HG03159 (cell line): ENCODE measurements around the gene TLCD2.
"Not testable (repeated sequence)": the region's sequence is repeated elsewhere in the genome, so short reads cannot be mapped to it uniquely, and the experiment has no call there.

Source experiments
- ATAC-seq: cut with Tn5 transposase; IDR thresholded peaks from one replicate; pipeline ENCODE4 v1.9.1; 2021; ENCODE audit warnings: mild to moderate bottlenecking, moderate library complexity; ENCODE audit not compliant: unreplicated experiment

The TLCD2 gene

DNA sequence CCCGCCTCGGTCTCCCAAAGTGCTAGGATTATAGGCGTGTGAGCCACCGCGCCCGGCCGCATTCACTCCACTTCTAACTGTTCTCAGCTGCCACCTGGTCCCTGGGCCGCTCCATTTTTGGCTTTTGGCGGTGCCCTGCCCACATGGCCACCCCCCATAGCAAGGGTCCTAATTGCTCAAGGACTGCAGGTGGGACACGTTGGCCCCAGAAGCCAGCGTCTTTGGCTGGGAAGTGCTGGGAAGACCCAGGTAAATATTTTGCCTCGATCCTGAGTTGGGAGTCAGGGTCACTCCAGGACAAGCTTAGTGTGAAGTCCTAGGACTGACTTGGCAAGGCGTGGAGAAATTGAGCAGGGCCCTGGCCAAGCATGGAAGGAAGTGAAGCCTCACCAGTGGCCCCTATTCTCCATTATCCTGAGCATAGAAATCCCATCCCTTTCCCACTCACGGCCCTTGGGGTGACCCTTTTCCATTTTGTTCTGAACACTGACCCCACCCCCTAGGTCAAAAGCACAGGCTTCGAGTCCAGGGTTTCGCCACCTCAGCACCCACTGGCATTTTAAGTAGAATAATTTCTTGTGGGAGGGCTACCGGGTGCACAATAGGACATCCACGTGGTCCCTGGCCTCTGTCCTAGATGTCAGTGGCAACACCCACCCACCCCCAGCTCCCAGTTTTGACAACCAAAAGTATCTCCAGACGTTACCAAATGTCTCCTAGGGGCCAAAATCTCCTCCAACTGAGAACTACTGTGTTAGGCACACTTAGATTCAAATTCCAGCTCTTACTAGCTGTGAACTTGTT, 8.4 kb upstream of the TLCD2 start:
- no peak for ATAC-seq

DNA sequence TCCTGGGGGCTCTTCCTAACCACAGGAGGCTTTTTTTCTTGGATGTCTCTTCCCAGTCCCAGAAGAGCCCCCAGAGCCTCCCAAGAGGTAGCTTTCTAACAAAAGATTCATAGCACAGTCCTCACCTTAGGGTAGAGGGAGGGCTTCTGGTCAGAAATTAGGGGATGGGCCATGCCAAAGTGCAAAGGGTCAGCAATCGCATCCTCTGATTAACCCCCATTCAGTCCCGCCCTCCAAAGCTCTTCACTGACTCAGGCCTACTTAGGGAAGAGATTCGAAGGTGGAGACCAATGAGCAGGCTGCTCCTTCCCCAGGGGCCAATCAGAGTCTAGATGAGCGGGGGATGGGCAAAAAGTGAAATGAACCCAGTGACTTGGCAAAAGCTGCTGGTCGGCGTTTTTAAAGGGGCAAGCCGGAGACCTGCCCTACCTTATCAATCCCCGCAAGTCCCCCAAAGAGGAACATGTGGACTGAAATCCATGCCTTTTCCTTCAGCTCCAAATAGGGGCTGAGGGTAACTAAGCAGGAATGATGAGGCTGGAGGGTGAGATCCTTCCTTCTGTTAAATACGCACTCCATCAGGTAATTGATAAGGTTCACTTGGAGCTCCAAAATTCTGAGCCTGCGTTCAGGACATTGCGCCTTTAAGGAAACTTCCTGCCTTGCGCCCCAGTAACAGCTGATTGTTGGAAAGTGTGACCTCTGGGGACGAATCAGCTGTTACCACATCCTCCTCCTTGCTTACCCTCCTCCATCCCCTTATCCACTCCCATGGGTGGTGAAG, 6.9 kb upstream of the TLCD2 start:
- peak; percentile 49 for ATAC-seq

DNA sequence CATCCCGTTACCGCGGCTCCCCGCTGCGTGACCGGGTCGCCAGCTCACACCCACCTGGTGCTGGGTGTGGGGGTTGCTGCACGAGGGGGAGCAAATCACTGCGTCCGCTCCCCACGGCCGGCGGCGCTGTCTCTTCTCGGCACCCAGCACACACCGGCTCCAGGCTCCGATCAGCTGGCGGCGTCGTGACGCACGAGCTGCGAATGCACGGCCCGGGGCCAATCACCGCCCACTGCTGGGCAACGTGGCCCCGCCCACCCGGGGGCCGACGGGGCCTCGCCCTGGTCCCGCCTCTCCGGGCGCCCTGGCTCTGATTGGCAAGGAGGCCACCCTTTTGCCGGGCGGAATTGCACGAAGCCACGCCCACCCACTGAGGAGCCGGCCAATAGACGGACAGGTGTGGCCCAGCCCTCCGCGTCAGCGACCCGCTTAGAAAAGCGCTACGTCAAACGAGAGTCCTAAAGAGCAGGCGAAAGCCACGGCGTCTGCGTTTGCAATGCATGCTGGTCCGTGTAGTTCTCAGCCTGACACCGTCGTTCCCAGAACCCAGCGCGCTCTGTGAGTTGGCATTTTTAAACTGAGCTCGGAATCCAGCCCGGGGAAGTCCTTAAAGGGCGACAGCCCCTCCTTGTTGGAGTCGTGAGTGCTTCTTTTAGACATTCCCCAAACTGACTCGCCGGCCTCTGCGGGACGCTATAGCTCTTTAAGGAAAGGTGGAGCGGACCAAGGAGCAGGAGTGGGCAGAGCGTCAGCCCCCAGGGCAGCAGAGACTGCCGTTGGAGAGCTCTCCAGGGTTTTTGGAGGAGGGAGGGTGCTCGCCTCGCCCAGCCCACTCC, 6.1 kb upstream of the TLCD2 start:
- peak; percentile 70 for ATAC-seq

DNA sequence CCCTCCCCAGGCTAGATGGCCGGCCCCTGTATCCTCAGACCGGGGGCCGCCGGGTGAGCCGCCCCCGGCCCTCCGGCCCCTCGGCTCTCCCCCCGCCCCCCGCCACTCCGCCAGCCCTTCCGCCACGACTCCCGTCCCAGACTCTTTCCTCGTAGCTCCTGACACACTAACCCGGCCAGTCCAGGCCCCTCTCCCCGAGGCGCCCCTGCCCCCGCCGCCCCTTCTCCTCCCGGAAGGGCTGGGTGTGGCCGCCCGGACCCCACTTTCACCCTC, 5.6 kb upstream of the TLCD2 start:
- no peak for ATAC-seq

DNA sequence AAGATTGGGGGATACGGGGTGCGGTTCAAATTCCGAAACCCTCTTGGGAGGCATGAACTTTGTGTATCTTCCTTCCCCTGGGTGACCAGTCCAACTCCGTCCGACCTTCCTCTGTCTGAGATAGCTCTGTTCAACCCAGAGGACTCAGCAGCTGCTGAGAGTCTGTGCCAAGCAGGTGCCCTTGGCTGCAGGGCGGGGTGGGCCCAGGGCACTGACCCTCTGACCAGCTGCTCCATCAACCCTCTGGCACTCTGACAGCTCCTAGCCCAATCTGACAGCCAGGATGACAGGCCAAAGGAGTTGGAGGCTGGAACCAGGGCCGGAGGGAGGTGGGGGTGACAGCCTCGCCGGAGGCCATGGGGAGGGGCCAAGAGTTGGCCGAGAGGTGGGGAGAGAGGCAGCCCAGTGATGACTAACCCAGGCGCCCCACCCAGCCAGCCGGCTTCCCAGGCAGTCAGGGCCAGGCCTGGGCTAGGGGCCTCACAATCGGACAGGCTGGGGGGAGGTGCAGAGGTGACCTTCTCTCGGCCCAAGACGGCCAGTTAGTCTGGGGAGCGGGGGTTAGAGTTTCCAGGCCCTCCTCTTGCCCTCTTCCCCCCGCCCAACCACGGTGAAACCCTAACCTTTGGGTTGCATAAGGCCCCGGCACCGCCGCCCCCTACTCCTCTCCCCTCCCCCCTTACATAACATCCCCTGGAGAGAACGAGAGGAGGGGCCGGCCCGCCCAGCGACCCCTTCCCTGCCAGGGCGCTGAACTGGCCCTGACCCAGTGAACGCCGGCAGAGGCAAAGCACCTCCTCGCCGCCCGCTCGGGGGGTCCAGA, 5.0 kb upstream of the TLCD2 start:
- no peak for ATAC-seq

DNA sequence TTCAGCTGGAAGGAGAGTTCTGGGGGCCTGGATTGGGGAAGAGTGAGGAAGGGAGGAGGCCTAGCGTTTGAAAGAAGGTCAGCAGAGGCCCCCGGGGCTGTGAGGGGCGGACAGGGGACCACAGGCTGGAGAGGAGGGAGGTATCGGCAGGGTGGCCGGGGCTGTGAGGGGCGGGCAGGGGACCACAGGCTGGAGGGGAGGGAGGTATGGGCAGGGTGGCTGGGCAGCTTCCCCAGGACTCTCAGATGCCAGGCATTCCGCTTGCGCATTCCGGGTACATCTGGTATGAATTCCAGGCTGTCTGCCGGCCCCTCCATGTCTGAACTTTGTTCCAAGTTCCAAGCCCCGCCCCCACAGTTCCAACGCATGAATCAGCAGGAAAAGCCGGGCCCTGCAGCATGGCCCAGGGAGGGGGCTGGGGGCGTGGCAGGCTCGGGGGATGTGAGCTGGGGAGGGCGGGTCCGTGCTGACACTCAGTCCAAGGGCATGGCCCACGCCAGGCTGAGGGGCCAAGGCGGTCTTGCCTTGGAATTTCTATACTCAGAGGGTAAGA, 4.3 kb upstream of the TLCD2 start:
- ATAC-seq, result no peak

DNA sequence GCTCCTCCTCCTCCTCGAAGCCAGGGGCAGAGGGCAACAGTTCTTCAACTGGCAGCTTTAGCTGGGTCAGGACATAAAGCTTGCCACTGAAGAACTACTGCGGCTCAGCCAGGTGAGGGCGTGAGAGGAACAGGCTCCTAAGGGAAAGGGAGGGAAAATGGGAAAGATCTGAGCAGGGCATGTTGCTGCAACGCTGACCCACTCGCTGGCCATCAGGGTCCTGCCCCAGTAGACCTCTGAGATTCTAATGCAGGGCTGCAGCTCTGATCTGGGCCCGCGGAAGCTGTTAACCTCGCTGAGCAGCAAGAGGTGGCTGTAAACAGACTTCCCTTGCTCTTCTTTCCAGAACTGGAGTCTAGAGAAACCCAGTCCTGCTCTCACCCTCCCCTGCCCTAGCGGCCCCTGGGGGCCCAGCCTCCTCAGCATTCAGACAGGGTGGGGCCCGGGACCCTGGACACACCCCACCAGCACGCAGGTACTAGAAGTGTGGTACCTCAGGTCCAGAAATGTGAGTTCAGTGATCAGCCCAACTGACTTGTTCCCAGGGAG, 3.8 kb upstream of the TLCD2 start:
- ATAC-seq, result no peak

DNA sequence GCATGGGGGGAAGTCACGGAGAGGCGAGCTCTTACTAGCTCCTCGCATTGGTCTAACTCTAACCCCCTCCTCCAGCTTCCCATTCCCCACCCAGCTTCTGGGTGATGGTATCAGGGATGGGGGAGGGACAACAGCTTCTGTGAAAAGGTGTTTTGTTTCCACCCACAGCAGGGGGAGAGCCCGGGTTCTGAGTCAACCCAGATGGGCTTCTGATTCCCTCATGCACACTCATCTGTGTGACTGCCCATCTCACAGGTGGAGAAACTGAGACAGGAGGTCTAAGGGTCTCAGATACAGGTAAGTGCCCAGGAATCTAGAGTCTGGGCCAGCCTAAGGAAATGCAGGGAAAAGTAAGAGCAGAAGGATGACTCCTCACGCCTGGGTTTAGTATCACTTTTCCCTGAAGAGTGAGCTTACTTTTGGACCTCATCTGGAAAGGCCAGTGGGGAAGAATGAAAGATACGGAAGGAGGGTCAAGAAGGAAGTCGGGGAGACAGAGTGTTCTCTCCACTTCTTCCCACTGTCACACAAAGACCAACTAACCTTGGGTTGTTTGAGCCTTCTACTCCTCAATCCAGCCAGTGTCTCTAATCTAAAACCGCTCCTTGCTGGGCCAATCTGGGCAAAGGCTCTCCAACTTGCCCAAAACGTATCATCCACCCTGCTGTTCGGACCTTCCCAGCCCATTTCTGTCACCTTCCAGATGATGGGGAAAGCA, 3.1 kb upstream of the TLCD2 start:
- ATAC-seq, result no peak

DNA sequence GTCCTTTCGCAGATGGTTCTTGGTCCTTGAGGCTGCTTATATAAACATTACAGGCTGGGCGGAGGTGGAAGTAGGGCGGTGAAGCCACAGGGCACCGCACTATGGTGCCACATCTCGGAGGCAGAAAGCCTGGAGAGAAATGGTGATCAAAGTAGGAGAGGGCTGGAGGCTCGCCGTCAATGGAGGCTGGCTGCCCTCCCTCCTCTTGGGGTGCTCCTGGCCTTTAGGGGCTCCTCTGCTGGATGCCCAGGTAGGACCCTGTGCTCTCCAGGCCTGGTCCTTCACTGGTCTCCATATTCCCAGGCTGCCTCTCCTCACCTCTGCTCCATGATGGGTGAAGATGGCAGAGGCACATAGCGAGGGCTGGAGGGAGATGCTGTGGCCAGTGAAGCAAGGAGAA, 2.1 kb upstream of the TLCD2 start:
- no peak for ATAC-seq

DNA sequence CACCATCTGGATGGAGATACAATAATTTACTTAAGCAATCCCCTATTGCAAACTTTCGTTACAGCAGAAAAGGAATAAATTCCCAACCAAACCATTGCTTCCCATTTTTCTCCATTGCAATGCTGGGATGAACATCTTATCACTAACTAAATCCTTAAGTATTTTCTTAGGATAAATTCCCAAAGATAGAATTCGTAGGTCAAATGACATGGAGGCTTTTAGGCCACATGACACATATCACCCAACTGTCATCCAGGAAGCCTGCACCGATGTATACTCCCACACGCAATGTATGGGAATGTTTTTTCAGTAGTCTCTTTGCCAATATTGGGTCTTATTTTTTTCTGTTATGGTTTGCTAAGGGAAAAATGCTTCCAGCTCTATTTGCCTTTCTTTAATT, 1.6 kb upstream of the TLCD2 start:
- ATAC-seq, result no peak

DNA sequence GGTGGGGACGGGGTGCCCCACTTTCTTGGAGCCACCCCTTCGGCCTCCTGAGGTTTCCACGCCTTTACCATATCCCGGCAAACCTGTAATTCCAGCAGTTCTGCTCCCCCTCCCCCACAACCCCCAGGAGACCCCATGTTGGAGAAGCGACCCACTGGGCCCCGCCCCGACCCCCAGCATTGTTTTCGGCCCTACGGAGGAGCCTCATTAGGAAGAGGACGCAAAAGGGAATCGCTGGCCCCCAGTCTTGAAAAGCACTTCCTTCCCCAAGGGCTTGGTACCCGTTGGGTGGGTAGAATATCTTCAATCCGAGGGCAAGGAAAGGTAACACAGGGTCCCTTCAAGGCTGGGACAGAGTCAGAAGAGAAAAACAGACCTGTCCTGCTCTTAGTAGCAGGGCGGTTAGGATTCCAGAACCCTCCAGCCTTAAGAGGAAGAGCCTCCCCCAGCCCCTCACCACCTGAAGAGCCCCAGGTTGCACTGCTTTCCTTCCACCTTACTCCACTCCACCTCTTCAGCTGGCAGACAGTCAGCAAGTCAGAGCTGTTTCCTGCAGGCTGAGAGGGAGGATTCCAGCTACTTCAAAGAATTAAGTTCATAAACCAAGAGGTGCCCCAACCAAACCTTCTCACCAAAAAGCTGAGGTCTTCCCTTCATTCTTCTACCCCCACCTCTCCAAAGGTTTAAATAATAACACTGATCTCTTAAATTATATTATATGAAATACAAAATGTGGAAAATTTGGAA, 803 bp upstream of the TLCD2 start:
- ATAC-seq, result no peak

DNA sequence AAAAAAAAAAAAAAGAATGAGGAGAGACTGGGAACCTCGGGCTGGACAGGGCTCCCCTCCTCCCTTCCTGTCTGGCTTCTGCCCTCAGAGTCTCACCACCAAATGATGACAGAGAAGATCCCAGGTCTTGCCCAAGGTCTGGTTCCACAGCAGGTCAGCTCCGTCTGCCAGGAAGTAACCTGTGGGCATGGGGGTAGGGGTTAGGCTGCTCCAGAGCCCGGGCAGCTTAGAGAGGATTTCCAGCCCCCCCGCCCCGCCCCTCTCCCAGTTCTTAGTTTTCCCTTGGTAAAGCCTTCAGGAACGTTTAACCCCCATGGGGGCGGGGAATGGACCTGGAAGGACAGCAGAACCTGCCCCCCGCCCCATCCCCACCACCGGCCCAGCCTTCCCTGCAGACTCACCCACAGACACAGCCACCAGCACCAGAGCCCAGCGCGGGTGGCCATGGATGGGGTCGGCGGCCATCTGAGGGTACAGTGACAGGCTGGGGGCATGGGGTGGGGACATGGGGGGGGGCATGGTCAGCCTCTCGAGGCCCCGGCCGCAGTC, 700 bp downstream of the TLCD2 start:
- ATAC-seq, result no peak

DNA sequence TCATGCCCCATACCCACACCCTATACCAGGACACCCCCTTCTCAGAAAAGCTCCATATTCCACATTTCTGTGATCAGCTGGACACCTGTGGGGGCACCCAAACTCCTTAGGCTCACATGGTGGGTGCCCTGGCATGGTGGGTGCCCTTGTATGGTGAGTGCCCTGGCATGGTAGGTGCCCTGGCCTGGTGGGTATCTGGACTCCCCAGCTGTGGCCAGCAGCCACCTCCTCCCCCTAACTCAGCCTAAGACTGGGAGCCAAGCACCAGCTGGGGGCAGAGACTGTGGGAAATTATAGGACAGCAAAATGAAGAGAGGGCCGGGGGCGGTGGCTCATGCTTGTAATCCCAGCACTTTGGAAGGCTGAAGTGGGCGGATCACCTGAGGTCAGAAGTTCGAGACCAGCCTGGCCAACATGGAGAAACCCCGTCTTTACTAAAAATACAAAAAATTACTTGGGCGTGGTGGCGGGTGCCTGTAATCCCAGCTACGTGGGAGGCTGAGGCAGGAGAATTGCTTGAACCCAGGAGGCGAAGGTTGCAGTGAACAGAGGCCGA, 1.3 kb downstream of the TLCD2 start:
- not testable (repeated sequence) for ATAC-seq

DNA sequence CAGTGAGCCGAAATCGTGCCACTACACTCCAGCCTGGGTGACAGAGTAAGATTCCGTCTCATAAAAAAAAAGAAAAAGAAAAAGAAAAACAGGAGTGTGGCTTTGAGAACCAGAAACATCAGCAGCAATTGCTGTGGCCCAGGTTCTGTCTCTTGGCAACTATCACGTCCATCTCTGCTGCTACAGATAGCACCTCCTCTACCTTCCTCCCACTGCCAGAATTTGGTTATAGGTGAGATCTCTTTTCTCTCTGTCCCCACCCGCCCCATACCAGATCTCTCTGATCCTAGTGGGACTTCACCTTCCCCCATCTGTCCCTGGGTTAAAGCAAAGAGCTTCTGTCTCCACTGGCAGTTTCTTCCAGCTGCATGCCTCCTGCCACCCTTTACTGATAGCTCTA, 3.1 kb downstream of the TLCD2 start:
- no peak for ATAC-seq

DNA sequence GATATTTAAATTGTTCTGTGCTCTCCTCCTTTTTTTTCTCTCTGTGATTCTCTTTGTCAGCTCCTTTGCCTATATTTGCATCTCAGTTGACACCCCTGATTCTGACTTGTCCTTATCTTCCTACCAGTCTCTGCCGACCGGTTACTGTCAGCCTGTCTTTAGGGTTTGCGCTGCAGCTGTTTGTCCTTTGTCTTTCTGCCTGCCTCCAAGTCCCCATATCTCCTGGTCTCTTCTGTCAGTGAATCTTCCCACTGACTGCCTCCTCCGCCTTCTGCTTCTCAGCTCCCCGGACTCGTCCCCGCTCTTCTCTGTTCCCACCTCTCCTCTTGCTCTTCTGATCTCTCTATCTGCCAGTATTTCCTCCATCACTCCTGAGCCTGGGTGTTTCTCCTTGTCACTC, 5.2 kb downstream of the TLCD2 start:
- no peak for ATAC-seq

DNA sequence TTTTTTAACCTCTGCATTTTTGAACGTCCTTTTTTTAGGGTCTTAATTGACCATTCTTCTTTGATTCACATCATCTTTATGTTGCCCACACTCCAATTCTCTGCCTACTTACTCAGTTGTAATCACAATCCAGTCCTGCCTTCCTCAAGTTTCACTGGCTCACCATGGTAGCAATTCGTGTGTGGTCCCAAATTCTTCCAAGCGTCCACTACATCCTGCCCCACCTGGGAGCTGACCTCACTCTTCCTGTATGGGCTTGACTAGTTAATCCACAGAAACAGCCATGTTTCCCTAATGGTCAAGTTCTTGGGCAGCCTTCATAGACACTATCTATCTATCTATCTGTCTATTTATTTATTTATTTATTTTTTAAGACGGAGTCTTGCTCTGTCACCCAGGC, 7.1 kb downstream of the TLCD2 start:
- no peak for ATAC-seq

DNA sequence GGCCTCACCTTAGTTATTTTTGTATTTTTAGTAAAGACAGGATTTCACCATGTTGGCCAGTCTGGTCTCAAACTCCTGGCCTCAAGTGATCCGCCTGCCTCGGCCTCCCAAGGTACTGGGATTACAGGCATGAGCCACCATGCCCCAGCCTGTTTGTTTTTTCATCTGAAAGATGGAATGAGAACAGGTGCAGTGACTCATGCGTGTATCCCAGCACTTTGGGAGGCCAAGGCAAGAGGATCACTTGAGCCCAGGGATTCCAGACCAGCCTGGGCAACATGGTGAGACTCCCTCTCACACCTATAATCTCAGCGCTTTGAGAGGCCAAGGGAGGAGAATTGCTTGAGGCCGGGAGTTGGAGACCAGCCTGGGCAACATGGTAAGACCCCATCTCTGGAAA, 10.3 kb downstream of the TLCD2 start:
- ATAC-seq, result not testable (repeated sequence)

DNA sequence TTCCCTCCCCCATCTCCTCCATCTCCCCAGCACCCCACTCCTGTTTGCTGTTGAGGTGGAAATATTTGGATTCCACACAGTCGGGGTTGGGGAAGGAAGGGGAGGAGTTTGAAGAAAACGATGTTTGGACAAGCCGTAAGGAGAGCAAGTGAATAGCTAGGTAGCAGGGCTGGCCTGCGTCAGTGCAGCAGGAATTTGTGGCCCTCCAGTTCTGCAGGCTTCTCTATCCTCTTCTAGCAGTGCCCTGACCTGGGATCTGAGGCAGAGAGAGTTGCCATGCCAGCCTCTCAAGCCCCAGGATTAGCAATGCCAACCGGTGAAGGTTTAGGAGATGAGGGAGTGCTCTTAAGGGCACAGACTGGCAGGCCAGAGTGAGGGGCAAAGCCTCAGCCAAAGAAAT, 12.5 kb downstream of the TLCD2 start:
- no peak for ATAC-seq
